ENCODE measurements around the gene LRRK1. TPM values are rescaled to one million over a fixed set of nuclear protein-coding genes. Genes with fewer than 3 reads are reported as not detected.

The LRRK1 gene
- total and polyA plus RNA-seq, 2 of the 13 experiments (the other 11 are each of a cell fraction or from before 2014, with no cell fraction given): 0.13 to 1.2 TPM

DNA sequence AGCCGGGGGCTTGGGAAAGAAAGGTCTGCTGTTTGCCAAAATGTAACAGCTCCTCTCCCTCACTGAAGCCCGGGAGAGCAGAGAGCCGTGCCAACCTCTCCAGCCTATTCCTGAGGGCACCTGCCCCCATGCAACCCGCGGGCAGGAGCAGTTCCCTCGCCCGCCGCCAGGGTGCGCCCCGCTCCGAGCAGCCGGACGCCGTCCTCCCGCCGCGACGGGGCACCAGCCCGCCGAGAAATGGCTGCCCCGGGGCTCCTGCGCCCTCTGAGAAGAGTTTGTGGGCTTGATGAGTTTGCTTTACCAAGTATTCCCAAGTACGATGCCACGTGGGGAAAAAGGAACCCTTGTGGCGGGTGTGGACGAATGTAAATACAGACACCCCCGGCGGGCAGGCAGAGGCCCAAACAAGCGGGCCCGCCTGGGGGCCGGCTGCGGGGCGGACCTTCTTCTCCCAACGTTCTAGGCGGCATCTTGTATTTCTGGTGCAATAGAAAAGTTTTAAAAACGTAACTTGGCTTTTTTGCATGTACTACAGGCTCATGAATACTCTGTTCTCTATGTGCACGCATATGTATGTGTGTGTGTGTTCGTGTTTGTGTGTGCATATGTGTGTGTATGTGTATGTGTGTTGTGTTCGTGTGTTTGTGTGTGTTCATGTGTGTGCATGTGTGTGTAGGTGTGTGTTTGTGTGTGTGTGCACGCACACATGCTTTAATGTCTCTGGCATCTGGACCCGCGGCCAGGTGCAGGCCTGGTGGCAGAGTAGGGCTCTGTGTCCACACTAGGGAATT is 169.8 kb downstream of the LRRK1 start (continued):
- no peak; the same call in 1 of the 2 replicates for TF ChIP-seq ETV5 (CRISPR knock-in tag; IDR thresholded peaks at IDR 0.05; ENCODE audit: borderline replicate concordance)
- no peak for TF ChIP-seq ZNF530 (CRISPR knock-in tag; IDR thresholded peaks at IDR 0.05; ENCODE audit: low read depth)
- no peak for TF ChIP-seq USF2 (IDR thresholded peaks at IDR 0.05; ENCODE audit: low read depth, low read length)
- TF ChIP-seq USF2 (CRISPR knock-in tag; IDR thresholded peaks at IDR 0.05; ENCODE audit: borderline replicate concordance): no peak
- no peak for TF ChIP-seq ZNF629 (CRISPR knock-in tag; conservative IDR thresholded peaks at IDR 0.05)
- no peak for TF ChIP-seq CAMTA2 (CRISPR knock-in tag; IDR thresholded peaks at IDR 0.05; ENCODE audit: borderline replicate concordance)
- TF ChIP-seq KAT8 (CRISPR knock-in tag; IDR thresholded peaks at IDR 0.05): peak; percentile 77
- TF ChIP-seq CREBL2 (CRISPR knock-in tag; IDR thresholded peaks at IDR 0.05; ENCODE audit: borderline replicate concordance): no peak
- TF ChIP-seq CEBPZ (IDR thresholded peaks at IDR 0.05; ENCODE audit: low read length): no peak
- TF ChIP-seq ZFYVE20 (CRISPR knock-in tag; IDR thresholded peaks at IDR 0.05; ENCODE audit: borderline replicate concordance, low read depth): no peak
- no peak for TF ChIP-seq ZNF180 (CRISPR knock-in tag; IDR thresholded peaks at IDR 0.05; ENCODE audit: borderline replicate concordance, low read depth)
- no peak for TF ChIP-seq ZNF280B (CRISPR knock-in tag; IDR thresholded peaks at IDR 0.05; ENCODE audit: borderline replicate concordance)
- TF ChIP-seq SRSF1 (optimal IDR thresholded peaks at IDR 0.05; ENCODE audit: low read depth, low read length): peak; percentile 84
- no peak for TF ChIP-seq CBX5 (CRISPR knock-in tag; IDR thresholded peaks at IDR 0.05; ENCODE audit: borderline replicate concordance)
- TF ChIP-seq ZNF615 (CRISPR knock-in tag; IDR thresholded peaks at IDR 0.05; ENCODE audit: borderline replicate concordance): no peak
- TF ChIP-seq ZNF234 (CRISPR knock-in tag; conservative IDR thresholded peaks at IDR 0.05): no peak
- peak; percentile 43; the same call in 1 of the 2 replicates for TF ChIP-seq SPEN (CRISPR knock-in tag; IDR thresholded peaks at IDR 0.05; ENCODE audit: low read depth)
- TF ChIP-seq HOXA3 (CRISPR knock-in tag; IDR thresholded peaks at IDR 0.05): peak; percentile 69
- no peak for TF ChIP-seq TBX3 (IDR thresholded peaks at IDR 0.05; ENCODE audit: borderline replicate concordance)
- TF ChIP-seq RBM22 (optimal IDR thresholded peaks at IDR 0.05; ENCODE audit: low read length): no peak
- TF ChIP-seq NR1H2 (CRISPR knock-in tag; IDR thresholded peaks at IDR 0.05; ENCODE audit: borderline replicate concordance, low read depth): no peak
